Right lobe of liver (tissue), 6 donors: ENCODE results near the gene NUP214. TPM values are rescaled to one million over a fixed set of nuclear protein-coding genes. Genes with fewer than 3 reads are reported as not detected.

Experiments used
- ATAC-seq, 4 donors: fragments of 200-7000 bp; cut with Tn5 transposase; one replicate each; pipeline ENCODE4 v1.9.1; 2020; ENCODE audit warnings: mild to moderate bottlenecking in 4 of 4, moderate library complexity in 4 of 4
- DNase-seq, 3 donors: peaks; one replicate each; pipeline ENCODE4 v3.0.0-alpha.2; 2020
- H3K27ac ChIP-seq, 3 donors: fragments of 200-600 bp; one replicate each; pipeline ENCODE4 v1.8.0; 2022
- H3K27me3 ChIP-seq, 2 donors: fragments of 200-600 bp; one replicate each; pipeline ENCODE4 v1.8.0; 2022
- H3K36me3 ChIP-seq, 4 donors: fragments of 200-600 bp; sonication (generic) in 1 of 4; one replicate each; pipeline versions ENCODE4 v1.5.1 to v1.8.0; 2017 to 2022; ENCODE audit warnings: control low read depth in 1 of 4
- H3K4me1 ChIP-seq, 4 donors: fragments of 200-600 bp; sonication (generic) in 1 of 4; one replicate each; pipeline versions ENCODE4 v1.5.1 to v1.8.0; 2017 to 2022; ENCODE audit warnings: control low read depth in 1 of 4
- H3K4me3 ChIP-seq, 3 donors: fragments of 200-600 bp; one replicate each; pipeline ENCODE4 v1.8.0; 2022
- H3K9me3 ChIP-seq, 4 donors: fragments of 200-600 bp; sonication (generic) in 1 of 4; one replicate each; pipeline versions ENCODE4 v1.5.1 to v1.8.0; 2017 to 2022; ENCODE audit warnings: control low read depth in 1 of 4
- POLR2A ChIP-seq: fragments of 450-650 bp; IDR thresholded peaks from one replicate; pipeline ENCODE4 v1.6.1; 2017; ENCODE audit warnings: antibody characterized with exemption, mild to moderate bottlenecking
- WGBS: methylation state at CpG from one replicate; pipeline ENCODE4 v1.1.6; 2018; ENCODE audit warnings: low coverage, low lambda C conversion rate; ENCODE audit not compliant: insufficient coverage; ENCODE audit errors: missing lambda C conversion rate; 5-methylcytosine and 5-hydroxymethylcytosine counted together
- intact Hi-C, 2 donors: fragments of 100-400 bp; cut with DNase I; formaldehyde crosslinking; loops; one replicate each; pipeline versions ENCODE4 v1.11.2 to v1.14.1; 2022
- small RNA-seq, 2 experiments: library from RNA; depleted of rRNA; stranded (forward); fragments of <200 nt; gene quantifications; one replicate each; pipeline ENCODE3, GENCODE V24; 2016
- total RNA-seq, 6 experiments: library from RNA; depleted of rRNA in 2 of 6; stranded (reverse); fragments of >200 nt in 2 of 6; fragmentation: NEBNext Ultra II Directional in 3 of 6; extraction: Animal tissue kit (Norgen Biotek cat#: 25700) in 3 of 6; gene quantifications; one replicate each; pipeline versions ENCODE4 v1.1.0 to v1.2.4, GENCODE V29; 2016 to 2023
- TF ChIP-seq, protein P1 (sequence below), 4 donors: fragments of 200-600 bp in 3 of 4; fragments of 450-650 bp in 1 of 4; IDR thresholded peaks; one replicate each; pipeline versions ENCODE4 v1.5.1 to v1.8.0; 2016 to 2022; ENCODE audit warnings: antibody characterized with exemption in 4 of 4, mild to moderate bottlenecking in 2 of 4
- donor health status: DM: no; HTN: yes; CAD: no.
- donor health status: DM: no; HTN: no; CAD: no.
- donor health status: DM: no; HTN: no; CAD: no.
- donor health status: DM: no; HTN: yes; CAD: no.
- donor health status: DM: no; HTN: yes; CAD: no.

The NUP214 gene
- total RNA-seq, 6 experiments from 2014 or later: 22.5 to 31.1 (median 27.5) TPM

DNA sequence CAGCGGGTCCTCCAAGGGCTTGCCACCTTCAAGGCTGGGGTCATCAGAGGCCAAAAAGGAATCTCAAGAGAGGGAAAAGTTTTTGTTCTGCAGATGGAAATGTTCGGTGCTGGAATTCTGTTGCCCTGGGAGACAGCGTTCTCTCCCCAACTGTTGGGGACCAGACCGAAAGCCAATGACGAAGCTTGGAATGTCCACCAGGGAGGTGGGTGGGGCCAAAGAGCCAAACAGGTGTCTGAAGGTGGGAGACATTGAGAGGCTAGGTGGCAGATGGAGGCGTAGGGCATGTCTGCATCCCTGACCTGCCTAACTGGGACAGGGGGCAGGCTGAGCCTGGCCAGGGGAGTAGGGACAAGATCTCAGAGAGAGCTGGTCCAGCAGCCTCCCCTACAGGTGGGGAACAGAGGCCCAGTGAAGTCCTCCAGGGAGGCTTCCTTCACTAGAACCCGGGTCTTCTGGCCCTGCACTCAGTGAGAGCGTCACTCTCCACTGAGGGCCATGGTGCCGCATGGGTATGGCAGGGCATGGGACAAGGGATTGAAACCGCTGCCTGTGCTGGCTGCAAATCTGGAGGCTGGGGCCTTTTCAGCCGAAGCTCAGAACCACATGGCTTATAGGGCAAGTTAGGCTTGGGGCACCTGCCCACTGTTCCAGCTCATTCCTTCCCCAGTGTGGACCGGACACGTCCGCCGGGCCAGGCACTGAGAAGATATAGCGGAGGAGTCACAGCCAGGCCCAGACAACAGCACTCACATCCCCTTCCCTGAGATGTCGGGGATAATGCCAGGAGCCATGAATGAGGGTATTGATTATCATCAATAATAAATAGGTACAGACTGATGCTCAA is 156.0 kb downstream of the NUP214 start:
- no peak for TF ChIP-seq POLR2A
- TF ChIP-seq, protein P1, sequence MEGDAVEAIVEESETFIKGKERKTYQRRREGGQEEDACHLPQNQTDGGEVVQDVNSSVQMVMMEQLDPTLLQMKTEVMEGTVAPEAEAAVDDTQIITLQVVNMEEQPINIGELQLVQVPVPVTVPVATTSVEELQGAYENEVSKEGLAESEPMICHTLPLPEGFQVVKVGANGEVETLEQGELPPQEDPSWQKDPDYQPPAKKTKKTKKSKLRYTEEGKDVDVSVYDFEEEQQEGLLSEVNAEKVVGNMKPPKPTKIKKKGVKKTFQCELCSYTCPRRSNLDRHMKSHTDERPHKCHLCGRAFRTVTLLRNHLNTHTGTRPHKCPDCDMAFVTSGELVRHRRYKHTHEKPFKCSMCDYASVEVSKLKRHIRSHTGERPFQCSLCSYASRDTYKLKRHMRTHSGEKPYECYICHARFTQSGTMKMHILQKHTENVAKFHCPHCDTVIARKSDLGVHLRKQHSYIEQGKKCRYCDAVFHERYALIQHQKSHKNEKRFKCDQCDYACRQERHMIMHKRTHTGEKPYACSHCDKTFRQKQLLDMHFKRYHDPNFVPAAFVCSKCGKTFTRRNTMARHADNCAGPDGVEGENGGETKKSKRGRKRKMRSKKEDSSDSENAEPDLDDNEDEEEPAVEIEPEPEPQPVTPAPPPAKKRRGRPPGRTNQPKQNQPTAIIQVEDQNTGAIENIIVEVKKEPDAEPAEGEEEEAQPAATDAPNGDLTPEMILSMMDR (IDR thresholded peaks at IDR 0.05): no peak
- no peak for DNase-seq
- intact Hi-C loops: no loop called here
- Histone ChIP-seq H3K4me1 (no peaks in the 10 kb centered on the region), H3K27me3 (no peaks in the 10 kb centered on the region), H3K36me3 (no peaks in the 10 kb centered on the region), H3K9me3 (no peaks in the 10 kb centered on the region), H3K27ac (no peak overlapping the region), H3K4me3 (no peak overlapping the region)
- 80% methylated on average over 9 of the region's 17 CpGs for WGBS
- ATAC-seq: no peak

DNA sequence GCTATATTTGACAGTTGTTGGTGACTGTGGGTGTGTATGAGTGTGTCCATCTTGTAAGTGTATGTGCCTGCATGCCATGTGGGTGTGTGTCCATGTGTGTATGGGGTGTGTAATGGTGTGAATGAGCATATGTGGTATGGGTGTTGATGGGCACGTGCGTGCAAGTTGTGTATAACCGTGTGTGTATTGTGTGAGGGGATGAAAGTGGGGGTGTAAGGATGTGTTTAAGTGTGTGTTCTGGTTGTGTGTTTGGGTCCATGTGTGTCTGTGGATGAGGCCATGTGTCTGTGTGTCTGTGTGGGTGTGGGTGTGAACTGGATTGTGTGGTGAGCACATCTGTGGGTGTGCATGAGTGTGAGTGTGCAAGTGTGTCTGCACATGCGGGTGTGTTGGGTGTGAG is 156.8 kb downstream of the NUP214 start:
- H3K4me3 ChIP-seq: no peak overlapping the region
- 54% methylated on average over 3 of the region's 4 CpGs for WGBS
- no peak for DNase-seq

GRCh38 chr9:131282688-131283422 is 157.5 kb downstream of the NUP214 start:
- Histone ChIP-seq H3K36me3 (no peaks in the 10 kb centered on the region), H3K27ac (no peak overlapping the region), H3K4me1 (no peaks in the 10 kb centered on the region), H3K4me3 (no peak overlapping the region), H3K9me3 (no peaks in the 10 kb centered on the region), H3K27me3 (no peaks in the 10 kb centered on the region)
- no peak for DNase-seq
- intact Hi-C loops: no loop called here
- no peak for ATAC-seq
- TF ChIP-seq POLR2A: no peak
- TF ChIP-seq, protein P1 (IDR thresholded peaks at IDR 0.05): no peak
- WGBS: 7% methylated on average over 6 of the region's 61 CpGs

More for the DNA sequence above, 156.8 kb downstream of the NUP214 start:
- TF ChIP-seq, protein P1 (IDR thresholded peaks at IDR 0.05): no peak
- TF ChIP-seq POLR2A: no peak
- Histone ChIP-seq H3K27ac (no peak overlapping the region), H3K9me3 (no peaks in the 10 kb centered on the region), H3K36me3 (no peaks in the 10 kb centered on the region), H3K4me1 (no peaks in the 10 kb centered on the region), H3K27me3 (no peaks in the 10 kb centered on the region)
- no peak for ATAC-seq
- intact Hi-C loops: no loop called here

Small RNAs within 50 kb of the gene (small RNA-seq; reads per million reads assigned to genes)
- 0 reads per million in 2 experiments for gene RNU6-881P

Other genes with a start within 250 kb of the NUP214 start
- 1 to 10 TPM in 1 of 6 experiments, not detected in 5; 3.3 TPM for gene QRFP, start 228.8 kb upstream of the NUP214 start, total RNA-seq
- gene FIBCD1, start 186.3 kb upstream of the NUP214 start, total RNA-seq: not detected
- 10 to 100 TPM in 1 of 6 experiments, 1 to 10 TPM in 5; 2.7 to 14.3 (median 3.7) TPM for gene LAMC3, start 116.4 kb upstream of the NUP214 start, total RNA-seq
- gene AIF1L, start 29.1 kb upstream of the NUP214 start, total RNA-seq: 1 to 10 TPM in 1 of 6 experiments, under 1 TPM in 5; 0.33 to 1.4 (median 0.49) TPM
- 1 to 10 TPM in 4 of 6 experiments, under 1 TPM in 2; 0.92 to 2.4 (median 1.6) TPM for gene FAM78A, start 150.9 kb downstream of the NUP214 start, total RNA-seq
- under 1 TPM in 5 of 6 experiments, not detected in 1; 0.11 to 0.43 (median 0.22) TPM for gene PLPP7, start 164.1 kb downstream of the NUP214 start, total RNA-seq